ENCODE measurements around the gene VSIG8.

Gene VSIG8

GRCh38 chr1:159897962-159898361 lies 35.5 kb upstream of the VSIG8 start:
- Histone ChIP-seq H3K4me1 (ENCODE audit: control insufficient read depth, insufficient read depth, low read length) (peaks cover 12% of the 10 kb centered on the region), H3K9ac (ENCODE audit: low read depth, low read length) (no peak overlapping the region), H3K9me3 (ENCODE audit: control insufficient read depth, insufficient read depth, low read length) (no peaks in the 10 kb centered on the region), H3K27ac (ENCODE audit: low read depth, low read length) (no peak overlapping the region), H3K4me3 (ENCODE audit: low read depth, low read length) (no peak overlapping the region), H3K36me3 (ENCODE audit: control insufficient read depth, insufficient read depth, low read length) (no peaks in the 10 kb centered on the region), H3K27me3 (ENCODE audit: control insufficient read depth, insufficient read depth, low read length) (peaks cover 15% of the 10 kb centered on the region)

- H3K9ac ChIP-seq (ENCODE audit: low read depth, low read length), result no peak overlapping the region
- peaks cover 15% of the 10 kb centered on the region for H3K27me3 ChIP-seq (ENCODE audit: control insufficient read depth, insufficient read depth, low read length)
- peaks cover 12% of the 10 kb centered on the region for H3K4me1 ChIP-seq (ENCODE audit: control insufficient read depth, insufficient read depth, low read length)
- H3K36me3 ChIP-seq (ENCODE audit: control insufficient read depth, insufficient read depth, low read length), result no peaks in the 10 kb centered on the region
- no peaks in the 10 kb centered on the region for H3K9me3 ChIP-seq (ENCODE audit: control insufficient read depth, insufficient read depth, low read length)
- no peak overlapping the region for H3K27ac ChIP-seq (ENCODE audit: low read depth, low read length)
- no peak overlapping the region for H3K4me3 ChIP-seq (ENCODE audit: low read depth, low read length)
Measured at GRCh38 chr1:159896546-159896930, 34.1 kb upstream of the VSIG8 start.

- Histone ChIP-seq H3K9me3 (ENCODE audit: control insufficient read depth, insufficient read depth, low read length) (no peaks in the 10 kb centered on the region), H3K36me3 (ENCODE audit: control insufficient read depth, insufficient read depth, low read length) (no peaks in the 10 kb centered on the region), H3K4me3 (ENCODE audit: low read depth, low read length) (no peak overlapping the region), H3K27ac (ENCODE audit: low read depth, low read length) (no peak overlapping the region), H3K9ac (ENCODE audit: low read depth, low read length) (no peak overlapping the region), H3K27me3 (ENCODE audit: control insufficient read depth, insufficient read depth, low read length) (peaks cover 10% of the 10 kb centered on the region), H3K4me1 (ENCODE audit: control insufficient read depth, insufficient read depth, low read length) (peaks cover 12% of the 10 kb centered on the region)
Measured at GRCh38 chr1:159895836-159896545, 33.5 kb upstream of the VSIG8 start.

- Histone ChIP-seq H3K9ac (ENCODE audit: low read depth, low read length) (no peak overlapping the region), H3K27ac (ENCODE audit: low read depth, low read length) (no peak overlapping the region), H3K4me1 (ENCODE audit: control insufficient read depth, insufficient read depth, low read length) (peaks cover 5% of the 10 kb centered on the region), H3K9me3 (ENCODE audit: control insufficient read depth, insufficient read depth, low read length) (no peaks in the 10 kb centered on the region), H3K4me3 (ENCODE audit: low read depth, low read length) (no peak overlapping the region), H3K27me3 (ENCODE audit: control insufficient read depth, insufficient read depth, low read length) (peaks cover 3% of the 10 kb centered on the region), H3K36me3 (ENCODE audit: control insufficient read depth, insufficient read depth, low read length) (no peaks in the 10 kb centered on the region)
Measured at GRCh38 chr1:159895286-159895685, 32.8 kb upstream of the VSIG8 start.

GRCh38 chr1:159892944-159893343 lies 30.5 kb upstream of the VSIG8 start:
- Histone ChIP-seq H3K36me3 (ENCODE audit: control insufficient read depth, insufficient read depth, low read length) (no peaks in the 10 kb centered on the region), H3K9me3 (ENCODE audit: control insufficient read depth, insufficient read depth, low read length) (no peaks in the 10 kb centered on the region), H3K9ac (ENCODE audit: low read depth, low read length) (no peak overlapping the region), H3K27ac (ENCODE audit: low read depth, low read length) (no peak overlapping the region), H3K4me1 (ENCODE audit: control insufficient read depth, insufficient read depth, low read length) (0 out of 2 replicates have a peak, but pooled peaks cover 8% of the 10 kb centered on the region), H3K27me3 (ENCODE audit: control insufficient read depth, insufficient read depth, low read length) (no peaks in the 10 kb centered on the region), H3K4me3 (ENCODE audit: low read depth, low read length) (no peak overlapping the region)

- no peak overlapping the region for H3K9ac ChIP-seq (ENCODE audit: low read depth, low read length)
- no peak overlapping the region for H3K4me3 ChIP-seq (ENCODE audit: low read depth, low read length)
- H3K27me3 ChIP-seq (ENCODE audit: control insufficient read depth, insufficient read depth, low read length), result no peaks in the 10 kb centered on the region
- H3K4me1 ChIP-seq (ENCODE audit: control insufficient read depth, insufficient read depth, low read length), result 0 out of 2 replicates have a peak, but pooled peaks cover 8% of the 10 kb centered on the region
- H3K27ac ChIP-seq (ENCODE audit: low read depth, low read length), result no peak overlapping the region
- H3K9me3 ChIP-seq (ENCODE audit: control insufficient read depth, insufficient read depth, low read length), result no peaks in the 10 kb centered on the region
- no peaks in the 10 kb centered on the region for H3K36me3 ChIP-seq (ENCODE audit: control insufficient read depth, insufficient read depth, low read length)
Measured at GRCh38 chr1:159891275-159892157, 29.1 kb upstream of the VSIG8 start.

- Histone ChIP-seq H3K9ac (ENCODE audit: low read depth, low read length) (no peak overlapping the region), H3K9me3 (ENCODE audit: control insufficient read depth, insufficient read depth, low read length) (no peaks in the 10 kb centered on the region), H3K4me1 (ENCODE audit: control insufficient read depth, insufficient read depth, low read length) (0 out of 2 replicates have a peak, but pooled peaks cover 8% of the 10 kb centered on the region), H3K27ac (ENCODE audit: low read depth, low read length) (no peak overlapping the region), H3K36me3 (ENCODE audit: control insufficient read depth, insufficient read depth, low read length) (no peaks in the 10 kb centered on the region), H3K27me3 (ENCODE audit: control insufficient read depth, insufficient read depth, low read length) (no peaks in the 10 kb centered on the region), H3K4me3 (ENCODE audit: low read depth, low read length) (no peak overlapping the region)
Measured at GRCh38 chr1:159890390-159890789, 27.9 kb upstream of the VSIG8 start.

- Histone ChIP-seq H3K9me3 (ENCODE audit: control insufficient read depth, insufficient read depth, low read length) (no peaks in the 10 kb centered on the region), H3K27ac (ENCODE audit: low read depth, low read length) (peak overlapping the region; percentile 63), H3K36me3 (ENCODE audit: control insufficient read depth, insufficient read depth, low read length) (no peaks in the 10 kb centered on the region), H3K4me1 (ENCODE audit: control insufficient read depth, insufficient read depth, low read length) (0 out of 2 replicates have a peak, but pooled peaks cover 8% of the 10 kb centered on the region), H3K27me3 (ENCODE audit: control insufficient read depth, insufficient read depth, low read length) (no peaks in the 10 kb centered on the region), H3K4me3 (ENCODE audit: low read depth, low read length) (no peak overlapping the region), H3K9ac (ENCODE audit: low read depth, low read length) (no peak overlapping the region)
Measured at GRCh38 chr1:159889821-159890252, 27.4 kb upstream of the VSIG8 start.

- Histone ChIP-seq H3K27ac (ENCODE audit: low read depth, low read length) (peak overlapping the region; percentile 63), H3K4me1 (ENCODE audit: control insufficient read depth, insufficient read depth, low read length) (0 out of 2 replicates have a peak, but pooled peaks cover 8% of the 10 kb centered on the region), H3K36me3 (ENCODE audit: control insufficient read depth, insufficient read depth, low read length) (no peaks in the 10 kb centered on the region), H3K27me3 (ENCODE audit: control insufficient read depth, insufficient read depth, low read length) (no peaks in the 10 kb centered on the region), H3K9me3 (ENCODE audit: control insufficient read depth, insufficient read depth, low read length) (no peaks in the 10 kb centered on the region), H3K9ac (ENCODE audit: low read depth, low read length) (no peak overlapping the region), H3K4me3 (ENCODE audit: low read depth, low read length) (no peak overlapping the region)
Measured at GRCh38 chr1:159889202-159889601, 26.7 kb upstream of the VSIG8 start.

GRCh38 chr1:159884296-159884695 lies 21.8 kb upstream of the VSIG8 start:
- Histone ChIP-seq H3K36me3 (ENCODE audit: control insufficient read depth, insufficient read depth, low read length) (no peaks in the 10 kb centered on the region), H3K27ac (ENCODE audit: low read depth, low read length) (no peak overlapping the region), H3K27me3 (ENCODE audit: control insufficient read depth, insufficient read depth, low read length) (no peaks in the 10 kb centered on the region), H3K9ac (ENCODE audit: low read depth, low read length) (no peak overlapping the region), H3K4me3 (ENCODE audit: low read depth, low read length) (no peak overlapping the region), H3K4me1 (ENCODE audit: control insufficient read depth, insufficient read depth, low read length) (peaks cover 3% of the 10 kb centered on the region; the same call in 1 of the 2 replicates), H3K9me3 (ENCODE audit: control insufficient read depth, insufficient read depth, low read length) (no peaks in the 10 kb centered on the region)

- no peak overlapping the region for H3K4me3 ChIP-seq (ENCODE audit: low read depth, low read length)
- no peak overlapping the region for H3K9ac ChIP-seq (ENCODE audit: low read depth, low read length)
- no peaks in the 10 kb centered on the region for H3K9me3 ChIP-seq (ENCODE audit: control insufficient read depth, insufficient read depth, low read length)
- no peaks in the 10 kb centered on the region for H3K27me3 ChIP-seq (ENCODE audit: control insufficient read depth, insufficient read depth, low read length)
- peaks cover 3% of the 10 kb centered on the region; the same call in 1 of the 2 replicates for H3K4me1 ChIP-seq (ENCODE audit: control insufficient read depth, insufficient read depth, low read length)
- no peaks in the 10 kb centered on the region for H3K36me3 ChIP-seq (ENCODE audit: control insufficient read depth, insufficient read depth, low read length)
- no peak overlapping the region for H3K27ac ChIP-seq (ENCODE audit: low read depth, low read length)
Measured at GRCh38 chr1:159883134-159883533, 20.7 kb upstream of the VSIG8 start.

All from HUES48 (cell line).